HCT116 (cell line): ENCODE results near the gene SBK2. TPM values are rescaled to one million over a fixed set of nuclear protein-coding genes. Genes with fewer than 3 reads are reported as not detected.

ENCODE experiments used
- ATAC-seq: fragments of 200-7000 bp; cut with Tn5 transposase; 2 replicates; pipeline ENCODE4 v1.9.1; 2020; ENCODE audit warnings: mild to moderate bottlenecking, moderate library complexity
- BruUV-seq: library from RNA; stranded (reverse); fragments of 400-500 nt; replicated peaks from 2 replicates; lab custom pipeline; 2021; lab: Mats Ljungman, UMichigan
- CTCF ChIA-PET: fragments of 300-600 bp; sonication (Branson Sonifier 250); formaldehyde crosslinking; loops from one replicate; lab custom pipeline; 2021; ENCODE audit warnings: antibody characterized with exemption; lab: Charles Lee
- POLR2A ChIA-PET: fragments of 300-600, 350-600 bp; sonication (Branson Sonifier 250); formaldehyde crosslinking; loops from one replicate; lab custom pipeline; 2021; ENCODE audit warnings: antibody characterized with exemption; lab: Charles Lee
- RAD21 ChIA-PET, 2 experiments: fragments of 300-600 bp; sonication (Branson Sonifier 250); formaldehyde crosslinking; loops; one replicate each; lab custom pipeline; 2023; ENCODE audit warnings: low total read pairs in 2 of 2; ENCODE audit not compliant: uncharacterized antibody in 2 of 2, unreplicated experiment in 2 of 2, low non-redundant PET in 1 of 2; lab: Charles Lee
- DNase-seq: peaks from one replicate; pipeline ENCODE4 v3.0.0-alpha.2; 2010; ENCODE audit warnings: low read depth, low spot score
- H2AFZ ChIP-seq: fragments of 200-600 bp; shearing (Covaris generic), sonication (generic); 2 replicates; pipeline ENCODE4 v1.6.1; 2017; ENCODE audit warnings: low read depth, mixed run types, mixed read lengths, antibody characterized with exemption, low read length; ENCODE audit not compliant: poor library complexity, severe bottlenecking
- H3K27ac ChIP-seq: 2 replicates; pipeline ENCODE4 v1.5.1; 2012; ENCODE audit warnings: low read depth, low read length
- H3K27me3 ChIP-seq: fragments of 200-600 bp; sonication (generic); 2 replicates; pipeline ENCODE4 v1.6.1; 2016; ENCODE audit warnings: mixed run types, low read length, mixed read lengths; ENCODE audit not compliant: insufficient read depth
- H3K36me3 ChIP-seq, 2 experiments: fragments of 200-500 bp in 1 of 2; fragments of 200-600 bp in 1 of 2; sonication (Bioruptor generic) in 1 of 2; sonication (generic) in 1 of 2; 2 replicates each; pipeline versions ENCODE4 v1.5.1 to v1.6.1; 2014 to 2016; ENCODE audit warnings: low read length in 2 of 2, inconsistent platforms in 1 of 2, mixed read lengths in 1 of 2, mixed run types in 1 of 2; ENCODE audit not compliant: insufficient read depth in 2 of 2, control insufficient read depth in 1 of 2
- H3K4me1 ChIP-seq, 2 experiments: fragments of 200-600 bp in 1 of 2; sonication (generic) in 1 of 2; 2 replicates each; pipeline versions ENCODE4 v1.5.1 to v1.6.1; 2012 to 2017; ENCODE audit warnings: low read length in 2 of 2, inconsistent platforms in 1 of 2, mild to moderate bottlenecking in 1 of 2, mixed read lengths in 1 of 2, mixed run types in 1 of 2, moderate library complexity in 1 of 2; ENCODE audit not compliant: insufficient read depth in 2 of 2, control insufficient read depth in 1 of 2
- H3K4me2 ChIP-seq: fragments of 200-600 bp; sonication (generic); 2 replicates; pipeline ENCODE4 v1.6.1; 2017; ENCODE audit warnings: mixed run types, low read length, mixed read lengths
- H3K4me3 ChIP-seq, 2 experiments: fragments of 200-600 bp in 1 of 2; sonication (generic) in 1 of 2; replicated peaks in 1 of 2; 2 replicates each; pipeline ENCODE4 v1.5.1; 2011 to 2016; ENCODE audit warnings: low read length in 2 of 2, control low read depth in 1 of 2, low read depth in 1 of 2, mild to moderate bottlenecking in 1 of 2, mixed read lengths in 1 of 2, mixed run types in 1 of 2
- H3K79me2 ChIP-seq: fragments of 200-600 bp; sonication (generic); 2 replicates; pipeline ENCODE4 v1.6.1; 2017; ENCODE audit warnings: mild to moderate bottlenecking, mixed run types, low read length, moderate library complexity, mixed read lengths; ENCODE audit not compliant: insufficient read depth
- H3K9ac ChIP-seq: fragments of 200-600 bp; sonication (generic); 2 replicates; pipeline ENCODE4 v1.6.1; 2016; ENCODE audit warnings: low read length, mixed read lengths
- H3K9me2 ChIP-seq: fragments of 200-600 bp; sonication (generic), shearing (Covaris generic); 2 replicates; pipeline ENCODE4 v1.6.1; 2017; ENCODE audit warnings: mixed run types, mild to moderate bottlenecking, moderate library complexity; ENCODE audit not compliant: insufficient read depth
- H3K9me3 ChIP-seq, 2 experiments: fragments of 200-500 bp in 1 of 2; fragments of 200-600 bp in 1 of 2; sonication (Bioruptor generic) in 1 of 2; sonication (generic) in 1 of 2; 2 replicates each; pipeline ENCODE4 v1.6.1; 2014 to 2017; ENCODE audit warnings: low read length in 2 of 2, mixed read lengths in 2 of 2, inconsistent platforms in 1 of 2, low read depth in 1 of 2, mild to moderate bottlenecking in 1 of 2, mixed run types in 1 of 2, moderate library complexity in 1 of 2; ENCODE audit not compliant: control insufficient read depth in 1 of 2, insufficient read depth in 1 of 2
- H4K20me1 ChIP-seq: fragments of 200-600 bp; sonication (generic), shearing (Covaris generic); 2 replicates; pipeline ENCODE4 v1.6.1; 2017; ENCODE audit warnings: mixed run types, mild to moderate bottlenecking, moderate library complexity; ENCODE audit not compliant: insufficient read depth
- CBX3 ChIP-seq: IDR thresholded peaks from 2 replicates; pipeline ENCODE4 v1.6.1; 2012; ENCODE audit warnings: low read depth
- CEBPB ChIP-seq: IDR thresholded peaks from 2 replicates; pipeline ENCODE4 v1.6.1; 2012; ENCODE audit warnings: low read depth
- EZH2 ChIP-seq: fragments of 200-600 bp; sonication (generic); IDR thresholded peaks from 2 replicates; pipeline ENCODE4 v1.6.1; 2017; ENCODE audit warnings: antibody characterized with exemption, mixed run types
- FOSL1 ChIP-seq: IDR thresholded peaks from 2 replicates; pipeline ENCODE4 v1.6.1; 2012; ENCODE audit warnings: low read depth
- MAX ChIP-seq: IDR thresholded peaks from 2 replicates; pipeline ENCODE4 v1.6.1; 2012
- POLR2A ChIP-seq: IDR thresholded peaks from 2 replicates; pipeline ENCODE4 v1.7.0; 2011; ENCODE audit warnings: borderline replicate concordance; ENCODE audit not compliant: insufficient read depth, insufficient read length; ENCODE audit errors: extremely low read depth
- POLR2AphosphoS5 ChIP-seq: IDR thresholded peaks from 2 replicates; pipeline ENCODE4 v1.6.1; 2011; ENCODE audit warnings: mild to moderate bottlenecking, low read depth, low read length, moderate library complexity
- RAD21 ChIP-seq: IDR thresholded peaks from 2 replicates; pipeline ENCODE4 v1.6.1; 2012; ENCODE audit warnings: low read depth, mild to moderate bottlenecking
- SIN3A ChIP-seq: IDR thresholded peaks from 2 replicates; pipeline ENCODE4 v1.6.1; 2012; ENCODE audit warnings: low read depth
- SP1 ChIP-seq: IDR thresholded peaks from 2 replicates; pipeline ENCODE4 v1.6.1; 2012; ENCODE audit warnings: low read depth
- SRF ChIP-seq: IDR thresholded peaks from 2 replicates; pipeline ENCODE4 v1.6.1; 2012; ENCODE audit warnings: low read depth
- ZFX ChIP-seq: fragments of 450-650 bp; IDR thresholded peaks from 2 replicates; pipeline ENCODE4 v1.6.1; 2017
- ZNF274 ChIP-seq: fragments of 200-500 bp; sonication (Bioruptor generic); IDR thresholded peaks from 2 replicates; pipeline ENCODE4 v1.6.1; 2014; ENCODE audit warnings: mild to moderate bottlenecking, low read depth, low read length, inconsistent platforms
- intact Hi-C: fragments of 100-400 bp; cut with micrococcal nuclease; formaldehyde crosslinking; loops from 2 replicates; pipeline ENCODE4 v1.10.0; 2022
- total RNA-seq: library from RNA; stranded (reverse); gene quantifications from one replicate; pipeline ENCODE4 v1.2.1, GENCODE V29; 2021; ENCODE audit not compliant: unreplicated experiment

Gene SBK2
- total RNA-seq, 1 experiment from 2014 or later = 0.30 TPM

- Histone ChIP-seq H3K4me3 (no peak overlapping the region), H3K36me3 (no peaks in the 10 kb centered on the region), H3K79me2 (no peaks in the 10 kb centered on the region), H3K9ac (no peak overlapping the region), H2AFZ (no peak overlapping the region), H3K27me3 (no peaks in the 10 kb centered on the region), H3K4me1 (peaks cover 0 to 8% of the 10 kb centered on the region in 2 experiments; a peak in 1 of 4 replicates), H3K9me3 (no peaks in the 10 kb centered on the region), H4K20me1 (no peaks in the 10 kb centered on the region), H3K27ac (no peak overlapping the region), H3K9me2 (no peaks in the 10 kb centered on the region), H3K4me2 (no peak overlapping the region)
- ChIA-PET POLR2A (no interaction called here), RAD21 (no interaction called here), CTCF (interaction anchor here (2.0 kb wide), 1 partner anchor 9 kb away, joined by 5 read pairs; no protein-coding TSS in a partner anchor)
- no TSS peak for BruUV-seq
- DNase-seq = no peak
- TF ChIP-seq CBX3 = no peak
- no peak for TF ChIP-seq MAX
- TF ChIP-seq RAD21 = no peak
- no peak for TF ChIP-seq POLR2AphosphoS5
- TF ChIP-seq SRF = no peak
- no peak for TF ChIP-seq SP1
- intact Hi-C loops = no loop called here
- ATAC-seq = no peak
Measured at GRCh38 chr19:55494172-55494761, 42.7 kb downstream of the SBK2 start.

GRCh38 chr19:55493645-55494171 is 43.2 kb downstream of the SBK2 start:
- Histone ChIP-seq H3K36me3 (no peaks in the 10 kb centered on the region), H3K27me3 (no peaks in the 10 kb centered on the region), H4K20me1 (no peaks in the 10 kb centered on the region), H2AFZ (no peak overlapping the region), H3K4me1 (peaks cover 0 to 8% of the 10 kb centered on the region in 2 experiments; a peak in 1 of 4 replicates), H3K4me3 (no peak overlapping the region), H3K9me3 (no peaks in the 10 kb centered on the region), H3K4me2 (no peak overlapping the region), H3K9me2 (no peaks in the 10 kb centered on the region), H3K9ac (no peak overlapping the region), H3K27ac (no peak overlapping the region), H3K79me2 (no peaks in the 10 kb centered on the region)
- intact Hi-C loops = no loop called here
- POLR2A ChIA-PET = interaction anchor here (1.2 kb wide), 1 partner anchor 9 kb away, joined by 4 read pairs; the partner anchor contains the start of gene NAT14
- CTCF ChIA-PET = interaction anchor here (2.0 kb wide), 1 partner anchor 10 kb away, joined by 5 read pairs; no protein-coding TSS in a partner anchor
- BruUV-seq = no TSS peak
- ATAC-seq (no peak), DNase-seq (no peak)
- no peak for TF ChIP-seq ZFX
- no peak for TF ChIP-seq FOSL1
- no peak for TF ChIP-seq RAD21
- TF ChIP-seq SIN3A = no peak
- TF ChIP-seq POLR2A = no peak
- TF ChIP-seq SRF = no peak
- no peak for TF ChIP-seq ZNF274
- no peak for TF ChIP-seq EZH2
- TF ChIP-seq MAX = no peak
- TF ChIP-seq CEBPB = no peak
- RAD21 ChIA-PET = no interaction called here
